ENCODE data around the gene PUM2.
"Not testable (repeated sequence)": the region's sequence is repeated elsewhere in the genome, so short reads cannot be mapped to it uniquely, and the experiment has no call there.

PUM2 gene

DNA sequence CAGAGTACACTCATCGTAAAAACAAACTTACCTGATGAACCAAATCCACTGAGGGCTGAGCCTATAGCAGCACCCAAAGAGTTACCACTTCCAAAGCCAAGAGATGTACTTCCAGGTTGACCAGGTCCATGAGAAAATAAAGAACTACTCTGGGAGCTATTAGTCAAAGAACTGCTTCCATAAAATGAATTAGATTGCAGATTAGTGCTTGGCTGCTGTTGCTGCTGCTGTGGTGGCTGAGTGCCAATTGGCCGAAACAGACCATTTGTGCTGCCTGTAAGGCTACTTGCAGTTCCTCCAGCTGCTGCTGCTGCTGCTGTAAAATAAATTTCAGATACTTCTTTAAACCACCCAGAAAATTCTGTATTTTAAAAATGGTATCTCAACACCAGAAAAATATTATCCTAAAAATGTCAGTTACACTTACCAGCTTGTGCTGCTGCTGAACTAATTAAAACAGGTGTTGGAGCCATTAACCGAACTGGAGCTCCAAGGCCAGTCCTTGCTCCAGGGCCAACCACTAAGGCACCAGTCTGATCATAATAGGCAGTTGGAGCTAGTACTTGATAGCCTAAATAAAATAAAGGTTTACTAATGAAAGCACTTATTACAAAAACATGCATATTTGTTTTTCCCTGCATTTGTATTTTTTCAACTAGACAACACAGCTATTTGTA lies 67.6 kb downstream of the PUM2 start:
- FAIRE-seq = no peak

DNA sequence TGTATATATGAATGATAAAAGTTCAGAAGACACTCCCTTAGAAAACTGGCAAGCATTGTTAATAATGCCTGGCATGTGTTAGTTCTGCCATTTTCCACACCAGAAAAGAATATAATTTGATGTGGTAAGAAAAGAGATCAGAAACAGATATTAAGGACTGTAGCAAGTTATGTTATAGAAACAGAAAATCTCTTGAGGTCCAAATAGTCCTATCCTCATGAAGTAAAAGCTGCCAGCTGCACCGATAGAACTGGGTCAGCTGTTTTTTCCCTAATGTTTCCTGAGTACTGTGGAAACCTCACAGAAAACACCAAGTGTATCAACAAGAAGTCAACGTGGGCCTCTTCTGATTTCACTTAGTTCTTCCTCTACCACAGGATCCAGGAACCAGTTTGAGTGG lies 68.8 kb downstream of the PUM2 start:
- FAIRE-seq = no peak

DNA sequence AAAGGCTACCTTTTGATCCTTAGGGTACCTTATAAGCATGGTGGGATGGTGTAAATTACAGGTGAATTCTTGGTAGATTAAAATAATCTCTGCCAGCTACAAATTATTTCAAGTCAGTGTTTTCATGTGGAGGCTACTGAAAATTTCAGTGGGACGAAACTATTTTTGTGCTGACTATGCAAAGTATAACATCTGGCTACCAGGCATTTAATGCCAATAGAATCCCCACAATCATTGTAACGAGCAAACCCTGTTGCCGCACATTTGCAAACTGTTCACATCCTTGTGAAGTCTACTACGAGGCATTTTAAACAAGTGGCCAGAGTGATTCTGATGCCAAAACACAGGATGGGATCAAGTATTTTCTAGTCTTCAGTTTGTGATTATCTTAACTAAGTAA lies 77.6 kb downstream of the PUM2 start:
- FAIRE-seq = no peak

DNA sequence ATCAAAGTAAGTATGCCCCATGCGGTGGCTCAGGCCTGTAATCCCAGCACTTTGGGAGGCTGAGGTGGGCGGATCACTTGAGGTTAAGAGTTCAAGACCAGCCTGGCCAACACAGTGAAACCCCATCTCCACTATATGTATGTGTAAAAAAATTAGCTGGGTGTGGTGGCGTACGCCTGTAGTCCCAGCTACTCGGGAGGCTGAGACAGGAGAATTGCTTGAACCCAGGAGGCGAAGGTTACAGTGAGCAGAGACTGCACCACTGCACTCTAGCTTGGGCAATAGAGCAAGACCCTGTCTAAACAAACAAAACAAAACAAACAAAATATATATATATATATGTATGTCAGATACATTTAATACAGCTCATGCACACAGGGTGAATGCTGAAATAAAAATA lies 82.3 kb downstream of the PUM2 start:
- FAIRE-seq = not testable (repeated sequence)

DNA sequence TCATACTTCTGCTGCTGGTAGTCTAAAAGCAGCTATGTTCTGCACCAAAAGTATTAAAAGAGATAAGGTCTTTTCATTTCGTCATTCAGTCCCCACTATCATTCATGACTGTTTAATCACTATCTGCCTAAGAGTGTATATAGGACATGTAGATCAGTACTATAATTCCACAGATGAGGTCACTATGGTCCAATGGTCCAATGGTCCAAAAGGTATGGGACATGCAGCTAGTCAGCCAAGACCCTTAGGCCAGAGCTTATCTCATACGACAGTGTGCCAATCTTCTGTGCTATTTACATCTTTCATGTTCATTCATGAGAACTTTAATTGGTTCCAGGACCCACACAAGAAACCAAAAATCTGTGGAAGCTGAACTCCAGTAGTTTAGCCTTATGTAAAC lies 83.1 kb downstream of the PUM2 start:
- FAIRE-seq = no peak

DNA sequence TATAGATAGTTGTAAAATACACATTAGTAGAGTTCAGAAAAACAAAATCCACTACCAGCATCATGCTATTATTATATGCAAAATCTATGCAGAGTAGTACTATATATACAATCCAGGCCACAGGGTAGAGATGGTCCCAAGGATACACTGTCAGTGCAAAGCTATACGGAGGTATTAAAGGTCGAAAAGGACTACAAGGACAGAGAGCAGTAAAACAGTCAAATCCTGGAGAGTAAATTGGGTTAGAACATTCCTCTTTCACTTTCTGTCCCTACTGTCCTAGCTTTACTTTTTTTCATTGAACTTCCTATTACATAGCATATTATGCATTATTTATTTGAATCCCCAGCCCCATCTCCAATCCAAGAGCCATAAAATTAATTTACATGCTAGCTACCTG lies 86.0 kb downstream of the PUM2 start:
- FAIRE-seq = no peak

DNA sequence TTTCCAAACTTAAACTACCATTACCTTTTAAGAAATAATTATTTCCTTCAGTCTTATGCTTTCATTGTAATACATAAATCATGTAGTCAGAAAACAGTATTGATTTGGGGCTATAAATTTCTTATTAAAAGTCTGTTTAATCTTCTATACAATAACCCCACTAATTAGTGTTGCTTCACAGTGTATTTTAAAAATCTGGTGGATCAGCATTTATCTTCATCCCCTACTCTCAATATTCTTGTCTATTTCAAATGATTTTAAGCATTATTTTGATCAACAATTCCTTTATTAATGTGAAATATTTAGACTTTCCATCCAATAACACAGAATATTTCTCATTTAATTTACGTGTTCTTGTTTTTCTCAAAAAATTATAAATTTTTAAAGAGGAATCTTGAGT lies 93.2 kb downstream of the PUM2 start:
- no peak for FAIRE-seq

DNA sequence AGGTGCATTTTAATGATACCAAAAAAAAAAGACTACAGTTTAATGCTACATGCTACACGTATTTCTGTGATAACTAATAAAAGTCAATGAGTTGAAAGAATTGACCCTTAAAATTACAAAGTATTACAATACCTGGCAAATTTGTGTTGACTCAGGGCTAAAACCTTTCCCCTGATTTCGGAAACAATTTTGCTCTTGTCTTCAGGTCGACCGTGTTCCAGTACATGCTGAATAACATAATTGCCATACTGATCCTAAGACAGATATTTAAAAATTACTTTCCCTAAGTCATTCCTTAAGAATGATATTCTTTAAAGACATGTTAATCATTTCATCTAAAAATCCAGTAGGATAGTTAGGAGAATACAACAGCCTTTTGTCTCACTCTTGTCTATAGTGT lies 95.9 kb downstream of the PUM2 start:
- FAIRE-seq = no peak

DNA sequence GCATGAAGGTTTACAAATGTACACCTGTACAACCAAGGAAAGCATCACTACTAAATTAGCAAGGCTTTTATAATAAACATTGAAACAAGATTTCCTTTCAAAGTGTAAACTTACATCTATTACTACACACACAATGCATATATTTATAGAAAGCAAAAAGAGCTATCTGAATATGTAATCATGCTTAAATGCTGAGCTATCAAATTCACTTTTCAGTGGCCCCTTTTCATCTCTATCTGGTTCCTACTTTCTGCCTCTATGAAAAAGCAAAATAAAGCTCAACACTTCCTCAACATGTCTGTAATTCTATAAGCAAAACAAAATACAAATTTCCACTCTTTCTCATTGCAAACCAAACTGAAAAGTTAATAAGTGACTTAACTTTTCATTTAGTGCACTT lies 100.2 kb downstream of the PUM2 start:
- no peak for FAIRE-seq

DNA sequence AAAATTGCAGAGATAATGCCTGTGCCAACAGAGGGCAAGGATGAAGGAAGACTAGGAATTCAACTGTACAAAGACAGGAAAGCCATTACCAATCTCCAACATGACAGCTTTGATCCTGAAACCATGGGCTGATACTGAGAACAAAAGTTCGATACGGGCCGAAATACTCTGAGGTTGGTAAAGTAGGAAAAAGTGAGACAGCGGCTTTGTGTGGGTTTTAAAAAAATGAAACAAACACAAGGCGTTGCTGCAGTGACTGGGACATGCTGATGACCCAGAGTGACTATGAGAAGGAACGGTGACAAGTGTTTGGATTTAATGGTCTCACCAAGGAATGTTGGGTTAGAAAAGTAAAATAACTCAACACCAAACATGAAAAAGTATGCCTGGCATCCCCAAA lies 101.5 kb downstream of the PUM2 start:
- no peak for FAIRE-seq

DNA sequence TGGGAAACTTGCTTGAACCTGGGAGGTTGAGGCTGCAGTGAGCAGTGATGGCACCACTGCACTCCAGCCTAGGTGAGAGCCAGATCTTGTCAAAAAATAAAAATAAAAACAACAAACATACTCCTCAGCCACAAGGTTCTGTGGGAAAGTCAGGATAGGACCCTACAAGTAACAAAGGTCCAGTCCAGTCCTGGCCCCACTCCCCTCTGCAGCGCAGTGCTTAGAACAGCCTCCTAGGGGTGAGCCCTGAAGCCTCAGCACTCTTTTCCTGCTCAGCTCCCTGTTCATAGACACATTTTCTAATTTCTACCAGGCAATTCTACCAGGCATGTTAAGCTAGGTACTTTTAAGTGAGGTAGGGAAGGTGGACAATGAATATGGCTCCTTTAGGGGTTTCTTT lies 103.6 kb downstream of the PUM2 start:
- no peak for FAIRE-seq

DNA sequence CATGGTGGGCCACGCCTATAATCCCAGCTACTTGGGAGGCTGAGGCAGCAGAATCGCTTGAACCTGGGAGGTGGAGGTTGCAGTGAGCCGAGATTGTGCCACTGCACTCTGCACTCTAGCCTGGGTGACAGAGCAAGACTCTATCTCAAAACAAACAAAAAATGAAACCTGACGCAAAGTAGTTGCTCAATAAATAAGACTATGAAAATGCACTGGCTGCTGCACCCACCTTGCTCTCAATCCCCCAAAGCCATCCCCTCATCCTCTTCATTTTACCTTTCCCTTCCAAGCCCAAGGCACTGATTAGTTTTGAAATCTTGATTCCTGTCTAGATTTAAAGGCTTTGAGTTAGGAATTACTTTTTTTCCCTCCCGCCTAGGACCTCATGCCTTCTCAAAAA lies 107.0 kb downstream of the PUM2 start:
- not testable (repeated sequence) for FAIRE-seq

DNA sequence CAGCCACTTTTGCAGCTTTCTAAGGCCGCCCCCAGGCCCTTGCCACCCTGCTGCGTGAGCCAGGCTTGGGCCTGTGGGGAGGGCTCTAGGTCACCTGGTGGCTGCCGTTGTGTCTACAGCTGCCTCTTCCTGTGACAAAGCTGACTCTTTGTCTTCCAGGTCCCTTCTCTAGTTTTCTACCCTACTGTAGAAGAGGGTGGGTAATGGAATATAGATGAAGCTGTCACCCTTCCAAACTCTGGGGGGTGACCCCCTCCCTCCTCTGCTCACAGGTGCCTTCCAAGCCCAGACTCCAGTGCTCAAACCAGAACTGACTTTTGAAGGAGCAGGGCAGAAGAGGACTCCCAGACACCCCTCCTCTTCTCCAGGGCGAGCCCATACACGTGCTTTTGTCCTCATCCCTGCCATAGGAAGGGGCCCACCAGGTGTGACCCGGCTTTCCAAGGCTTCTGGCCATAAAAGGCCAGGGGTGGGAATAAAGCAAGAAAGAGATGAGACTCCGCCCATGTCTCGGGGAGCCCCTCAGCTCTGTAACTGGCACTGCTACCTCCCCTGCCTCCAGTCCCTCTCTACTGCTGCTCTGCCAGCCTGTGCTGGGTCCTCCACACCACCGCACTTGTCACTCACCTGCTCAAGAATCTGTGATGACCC lies 107.8 kb downstream of the PUM2 start:
- no peak for FAIRE-seq

DNA sequence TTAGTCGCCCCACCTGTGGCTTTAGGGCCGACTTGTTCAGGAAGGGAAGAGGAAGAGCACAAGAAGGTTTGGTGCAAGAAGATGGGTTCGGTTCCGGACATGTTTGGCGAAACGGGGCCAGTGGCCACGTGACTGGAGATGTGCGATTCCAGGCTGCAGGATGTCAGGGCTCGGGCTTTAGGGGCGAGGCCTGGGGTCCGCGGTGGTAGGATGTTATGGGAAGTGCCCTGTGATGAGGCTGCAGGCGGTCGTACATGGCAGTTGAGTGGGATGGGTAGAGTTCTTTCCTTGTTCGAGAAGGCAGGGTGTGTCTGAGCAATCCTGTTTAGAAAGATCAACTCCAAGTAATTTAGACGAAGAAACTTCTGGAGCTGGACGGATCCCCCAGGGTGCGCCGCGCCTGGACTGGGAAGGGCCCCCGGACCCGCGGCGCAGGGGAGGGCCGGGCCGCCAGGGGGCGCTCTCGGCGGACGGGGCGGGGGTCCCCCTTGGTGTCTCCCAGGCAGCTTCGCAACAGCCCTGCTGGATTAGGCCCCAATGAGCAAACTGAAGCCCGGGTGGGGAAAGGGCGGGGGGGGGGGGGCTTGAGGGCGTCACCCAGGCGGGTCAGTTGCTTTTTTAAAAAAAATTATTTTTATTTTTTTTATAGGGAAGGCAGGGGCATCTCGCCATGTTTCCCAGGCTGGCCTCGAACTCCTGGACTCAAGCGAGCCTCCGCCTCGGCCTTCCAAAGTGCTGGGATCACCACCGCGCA lies 108.5 kb downstream of the PUM2 start:
- FAIRE-seq = no peak

DNA sequence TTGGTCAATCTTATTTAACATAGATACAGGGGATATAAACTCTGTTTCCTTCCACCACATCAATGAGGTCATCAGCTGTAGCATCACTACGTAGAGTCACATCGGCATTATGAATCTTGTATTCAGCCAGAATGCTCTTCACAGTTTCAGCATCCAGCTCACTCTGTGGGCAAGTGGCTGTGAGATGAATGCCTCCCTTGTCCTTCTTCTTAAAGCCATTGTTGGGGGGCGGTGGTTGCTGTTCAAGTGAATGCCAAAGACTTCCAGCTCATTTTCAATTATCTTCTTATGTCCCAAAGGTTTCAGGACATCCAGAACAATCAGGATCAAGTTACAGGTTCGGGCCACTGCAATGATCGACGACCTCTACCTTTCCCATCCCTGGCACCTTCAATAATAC lies 110.4 kb downstream of the PUM2 start:
- not testable (repeated sequence) for FAIRE-seq

DNA sequence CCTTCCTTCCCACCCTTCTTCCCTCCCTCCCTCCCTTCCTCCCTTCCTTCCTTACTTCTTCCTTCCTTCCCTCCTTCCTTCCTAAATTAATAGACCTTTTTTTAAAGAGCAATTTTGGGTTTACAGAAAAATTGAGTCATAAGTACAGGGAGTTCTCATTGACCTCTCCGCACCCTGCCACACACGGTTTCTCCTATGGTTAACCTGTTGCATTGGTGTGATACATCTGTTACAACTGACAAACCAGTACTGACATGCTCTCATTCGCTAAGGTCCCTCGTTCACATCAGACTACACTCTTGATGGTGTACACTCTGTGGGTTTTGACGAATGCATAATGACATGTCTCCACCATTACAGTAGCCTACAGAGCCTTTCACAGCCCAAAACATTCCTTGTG lies 114.1 kb downstream of the PUM2 start:
- no peak for FAIRE-seq

DNA sequence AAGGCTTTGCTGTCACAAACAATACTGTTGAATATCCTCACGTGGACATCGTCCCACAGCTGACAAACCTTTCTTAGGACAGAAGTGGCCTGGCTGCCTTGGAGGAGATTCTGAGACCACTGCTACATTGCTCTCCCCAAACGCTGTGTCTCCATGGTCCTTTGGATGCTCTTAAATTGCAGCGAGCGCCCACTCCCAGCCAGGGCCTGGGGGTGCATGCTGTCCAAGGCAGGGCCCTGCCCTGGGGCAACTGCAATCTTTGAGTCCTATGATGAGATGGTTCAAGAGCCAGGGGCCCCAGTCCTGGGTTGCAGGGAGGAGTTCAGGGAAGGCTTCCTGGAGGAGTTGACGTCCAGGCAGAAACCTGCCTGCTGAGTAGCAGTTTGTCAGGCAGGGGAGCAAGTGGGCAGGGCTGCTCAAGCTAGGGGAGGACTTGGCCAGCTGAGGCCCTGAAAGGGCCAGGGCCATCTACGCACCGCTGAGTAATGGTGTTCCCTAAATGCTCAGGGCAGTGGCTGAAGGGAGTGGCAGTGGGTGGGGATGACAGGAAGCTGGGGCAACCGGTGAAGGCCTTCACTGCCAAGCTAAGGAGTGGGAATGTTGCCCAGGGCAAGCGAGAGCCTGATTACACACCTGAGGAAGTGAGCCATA lies 114.9 kb downstream of the PUM2 start:
- FAIRE-seq = no peak

DNA sequence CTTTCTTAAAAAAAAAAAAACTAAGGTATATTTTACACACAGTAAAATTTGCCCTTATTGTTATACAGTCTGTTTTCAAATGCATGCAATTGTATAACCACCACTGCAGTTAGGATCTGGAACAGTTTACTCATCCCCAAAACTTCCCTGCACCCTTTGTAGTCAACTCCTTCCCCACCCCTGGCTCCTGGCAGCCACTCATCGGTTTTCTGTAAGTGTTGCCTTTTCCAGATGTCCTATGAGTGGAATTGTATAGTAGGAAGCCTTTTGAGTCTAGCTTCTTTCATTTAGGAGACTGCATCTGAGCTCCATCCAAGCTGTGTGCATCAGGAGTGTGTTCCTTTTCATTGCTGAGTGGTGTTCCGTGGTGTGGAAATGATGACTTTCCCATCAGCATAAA lies 116.0 kb downstream of the PUM2 start:
- not testable (repeated sequence) for FAIRE-seq

DNA sequence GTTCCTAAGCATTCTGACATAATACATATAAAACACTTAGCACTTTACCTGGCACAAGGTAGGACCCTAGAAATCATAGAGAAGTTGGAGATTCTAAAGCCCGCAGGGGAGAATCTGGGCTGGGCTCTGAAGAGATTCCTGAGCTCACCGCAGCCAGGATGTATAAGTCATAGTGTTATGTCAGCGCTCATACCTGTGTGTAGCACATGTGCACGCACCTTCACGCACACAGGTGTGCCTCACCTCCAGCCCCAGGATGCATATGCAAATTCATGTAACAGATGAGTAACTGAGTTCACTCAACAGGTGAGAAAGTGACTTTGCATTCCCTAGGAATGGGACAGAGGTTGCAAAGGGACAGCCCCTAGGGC lies 117.8 kb downstream of the PUM2 start:
- no peak for FAIRE-seq

DNA sequence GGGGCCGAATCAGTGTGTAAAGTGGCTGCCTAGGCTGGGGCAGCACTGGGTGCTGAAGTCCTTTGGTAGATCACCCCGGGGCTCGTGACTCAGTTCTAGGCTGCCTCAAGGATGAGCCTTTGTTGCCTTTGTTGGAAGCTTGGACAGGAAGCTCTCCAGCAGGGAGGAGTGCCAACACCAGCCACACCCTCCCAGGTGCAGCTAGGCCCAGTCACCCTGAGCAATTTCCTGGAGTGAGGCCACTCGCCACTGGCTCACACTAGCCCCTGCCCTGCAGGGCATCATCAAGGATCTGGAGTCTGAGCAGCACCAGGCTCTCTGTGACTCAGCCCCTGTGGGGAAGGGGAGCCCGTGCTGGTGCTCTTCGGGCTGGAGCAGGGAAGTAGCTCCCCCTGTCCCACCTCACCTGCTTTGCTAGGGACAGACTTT lies 119.0 kb downstream of the PUM2 start:
- FAIRE-seq = no peak

DNA sequence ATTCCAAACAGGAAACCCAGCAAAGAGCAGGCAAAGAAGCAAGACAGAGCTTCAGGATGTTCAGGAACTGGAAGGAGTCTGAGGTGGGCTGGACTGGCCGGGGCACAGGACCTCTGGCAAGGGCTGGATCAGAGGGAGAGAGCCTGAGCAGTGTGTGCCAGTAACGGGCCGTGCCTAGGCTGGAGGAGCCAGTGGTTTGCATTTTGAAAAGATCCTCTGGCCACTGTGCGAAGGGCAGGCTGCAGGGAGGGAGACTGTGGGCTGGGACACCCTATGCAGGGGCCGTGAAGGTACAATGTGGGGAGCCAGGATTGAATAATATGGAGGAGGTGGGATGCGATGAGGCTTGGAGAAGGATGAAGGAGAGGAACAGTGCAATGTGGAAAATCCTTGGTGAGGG lies 119.5 kb downstream of the PUM2 start:
- FAIRE-seq = no peak

DNA sequence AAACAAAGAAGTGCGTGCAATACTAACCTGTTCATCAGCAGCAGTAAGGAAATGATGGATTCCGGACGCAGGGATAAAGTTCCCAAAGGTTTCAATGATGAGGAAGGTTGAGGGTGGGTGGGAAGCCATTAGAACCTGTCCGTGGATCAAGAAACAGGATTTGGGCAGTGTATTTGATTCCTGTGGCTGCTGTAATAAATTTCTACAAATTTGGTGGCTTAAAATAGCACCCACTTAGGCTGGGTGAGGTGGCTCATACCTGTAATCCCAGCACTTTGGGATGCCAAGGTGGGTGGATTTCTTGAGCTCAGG lies 120.6 kb downstream of the PUM2 start:
- FAIRE-seq = no peak

DNA sequence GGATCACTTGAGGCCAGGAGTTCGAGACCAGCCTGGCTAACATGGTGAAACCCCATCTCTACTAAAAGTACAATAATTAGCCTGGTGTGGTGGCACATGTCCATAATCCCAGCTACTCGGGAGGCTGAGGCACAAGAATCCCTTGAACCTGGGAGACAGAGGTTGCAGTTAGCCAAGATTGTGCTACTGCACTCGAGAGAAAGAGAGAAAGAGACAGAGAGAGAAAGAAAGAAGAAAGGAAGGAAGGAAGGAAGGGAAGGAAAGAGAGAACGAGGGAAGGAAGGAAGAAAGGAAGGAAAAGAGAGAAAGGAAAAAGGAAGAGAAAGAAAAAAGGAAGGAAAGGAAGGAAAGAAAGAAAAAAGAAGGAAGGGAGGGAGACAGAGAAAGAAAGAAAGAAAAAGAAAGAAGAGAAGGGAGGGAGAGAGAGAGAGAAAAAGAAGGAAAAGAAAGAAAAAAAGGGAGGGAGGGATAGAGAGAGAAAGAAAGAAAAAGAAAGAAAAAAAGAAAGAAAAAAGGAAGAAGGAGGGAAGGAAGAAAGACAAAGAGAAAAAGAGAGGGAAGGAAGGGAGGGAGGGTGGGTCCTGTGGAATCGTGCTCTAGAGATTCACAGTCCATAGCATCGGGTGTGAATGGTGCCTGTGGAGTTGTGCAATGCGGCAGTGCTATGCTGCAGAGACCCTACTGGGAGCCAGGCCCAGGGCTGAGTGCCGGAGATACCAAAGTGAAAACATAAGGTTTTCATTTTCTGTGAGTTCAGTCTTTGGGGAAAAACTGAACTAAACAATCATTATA lies 121.1 kb downstream of the PUM2 start:
- no peak for FAIRE-seq
